HG03520 (cell line): Measurements from ENCODE around the gene BSND.

ENCODE experiments used
- ATAC-seq: cut with Tn5 transposase; IDR thresholded peaks from one replicate; pipeline ENCODE4 v1.9.1; 2021; ENCODE audit warnings: mild to moderate bottlenecking, moderate library complexity; ENCODE audit not compliant: unreplicated experiment

The BSND gene

DNA sequence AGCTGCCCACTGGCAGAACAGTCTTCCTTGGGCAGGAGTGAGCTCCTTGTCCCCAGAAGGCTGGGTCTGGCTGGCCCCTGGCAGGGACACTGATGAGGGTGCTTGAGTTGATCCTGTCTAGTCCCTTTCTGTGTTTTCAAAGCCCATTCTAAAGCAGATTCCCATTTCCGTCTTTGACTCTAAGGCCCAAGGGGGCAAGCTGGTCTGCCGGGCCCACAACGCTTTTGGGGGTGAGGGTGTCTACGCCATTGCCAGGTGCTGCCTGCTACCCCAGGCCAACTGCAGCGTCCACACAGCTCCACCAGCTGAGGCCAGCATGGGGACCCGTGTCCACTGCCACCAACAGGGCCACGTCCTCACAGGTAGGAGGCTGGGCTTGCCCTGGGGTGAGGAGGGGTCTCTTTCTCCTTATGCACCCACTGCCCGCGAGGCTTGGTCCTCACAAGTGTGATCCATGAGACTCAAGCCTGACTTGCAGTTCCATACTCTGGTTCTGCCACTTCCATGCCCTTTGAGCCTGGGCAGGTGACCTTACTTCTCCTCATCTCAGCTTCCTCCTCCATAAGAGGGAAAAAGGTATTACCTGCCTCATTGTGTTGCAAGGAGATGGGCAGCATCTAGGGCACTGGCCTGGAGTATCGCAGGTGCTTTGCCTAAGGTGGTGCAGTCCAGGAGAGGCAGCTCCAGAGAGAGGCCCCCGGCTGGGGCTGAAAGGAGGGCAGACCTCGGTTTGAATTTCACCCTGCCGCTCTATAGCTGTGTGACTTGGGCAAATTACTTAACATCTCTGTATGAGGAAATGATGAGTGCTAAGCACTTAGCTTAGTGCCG lies 60.8 kb downstream of the BSND start:
- ATAC-seq: no peak

DNA sequence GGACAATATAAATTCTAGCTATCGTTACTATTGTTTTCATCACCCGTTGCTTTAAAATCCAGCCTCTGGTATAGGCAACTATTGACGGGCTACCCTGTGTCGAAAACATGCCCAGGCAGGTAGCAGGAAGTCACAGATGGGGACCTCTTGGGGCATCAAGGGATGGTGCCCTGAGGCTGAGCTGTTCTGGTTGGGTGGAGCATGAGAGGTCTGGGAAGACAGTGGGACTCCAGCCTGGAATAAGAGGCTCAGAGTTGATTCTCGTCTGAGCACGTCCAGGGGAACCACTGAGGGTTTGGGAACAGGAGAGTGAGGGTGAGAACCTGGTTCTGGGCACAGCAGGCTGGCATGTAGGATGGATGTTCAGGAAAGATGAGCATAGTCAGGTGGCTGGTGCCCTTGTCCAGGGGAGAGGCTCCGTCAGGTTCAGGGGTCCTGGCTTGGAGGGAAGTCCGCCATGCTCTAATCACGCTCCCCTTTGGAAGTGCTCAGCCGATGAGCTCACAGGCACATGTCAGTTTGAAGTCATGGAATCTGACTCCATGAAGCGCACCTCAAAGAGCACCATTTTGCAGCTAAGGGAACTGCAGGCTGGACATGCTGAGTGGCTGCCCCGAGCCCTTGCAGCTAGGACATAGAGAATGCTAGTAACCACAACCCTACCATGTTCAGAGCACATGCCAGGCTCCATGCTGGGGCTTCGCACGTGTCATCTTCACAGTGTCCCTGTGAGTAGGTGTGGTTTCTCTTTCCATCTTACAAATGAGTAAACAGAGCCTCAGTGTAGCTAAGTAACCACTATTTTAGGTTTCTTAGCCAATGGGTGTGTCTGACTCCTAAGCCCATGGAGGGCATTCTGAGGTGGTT lies 61.6 kb downstream of the BSND start:
- ATAC-seq: no peak

GRCh38 chr1:55061000-55061705 lies 62.4 kb downstream of the BSND start:
- no peak for ATAC-seq
